Nephron (organoid): ENCODE results near the gene CDH5.
A peak's percentile ranks its signal among the peaks of the same experiment; 100 is the strongest.

Source experiments
- H3K27ac Mint-ChIP-seq, 3 experiments: 2 replicates each; pipeline ENCODE4 v1.8.0; 2020; ENCODE audit warnings: mixed read lengths in 3 of 3, mild to moderate bottlenecking in 2 of 3, moderate library complexity in 1 of 3
- H3K27me3 Mint-ChIP-seq: 2 replicates; pipeline ENCODE4 v1.8.0; 2021; ENCODE audit warnings: low read depth, mild to moderate bottlenecking, moderate library complexity, mixed read lengths
- H3K36me3 Mint-ChIP-seq: 2 replicates; pipeline ENCODE4 v1.8.0; 2020; ENCODE audit warnings: low read depth, mixed read lengths
- H3K4me1 Mint-ChIP-seq: 2 replicates; pipeline ENCODE4 v1.8.0; 2020; ENCODE audit warnings: mixed read lengths
- H3K4me3 Mint-ChIP-seq, 3 experiments: 2 replicates each; pipeline ENCODE4 v1.8.0; 2020; ENCODE audit warnings: mild to moderate bottlenecking in 3 of 3, mixed read lengths in 3 of 3, moderate library complexity in 2 of 3
- H3K9me3 Mint-ChIP-seq: 2 replicates; pipeline ENCODE4 v1.8.0; 2020; ENCODE audit warnings: mixed read lengths
- CTCF ChIP-seq, 3 experiments: fragments of 200-600 bp; sonication (generic); IDR thresholded peaks; one replicate each; pipeline ENCODE4 v1.5.0; 2021; ENCODE audit warnings: antibody characterized with exemption in 3 of 3; ENCODE audit not compliant: unreplicated experiment in 3 of 3

Gene CDH5

DNA sequence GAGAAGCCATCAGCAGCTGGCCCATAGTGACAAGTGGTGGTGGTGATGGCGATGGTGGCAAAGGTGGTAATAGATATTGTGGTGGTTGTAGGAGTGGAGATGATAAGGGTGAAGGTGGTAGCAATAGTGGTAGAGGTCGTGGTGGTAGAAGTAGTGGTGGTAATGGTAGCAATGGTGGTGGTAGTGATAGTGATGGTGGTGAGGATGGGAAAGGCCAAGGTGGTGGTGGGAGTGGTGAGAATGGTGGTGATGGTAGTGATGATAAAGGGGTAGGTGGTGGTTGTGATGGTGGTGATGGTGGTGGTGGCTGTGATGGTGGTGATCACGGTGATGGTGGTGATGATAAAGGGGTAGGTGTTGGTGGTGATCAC, 13.1 kb downstream of the CDH5 start:
- Mint-ChIP-seq H3K27ac (peak overlapping the region in 1 of 3 experiments; percentile 12), H3K4me1 (peaks cover 15% of the 10 kb centered on the region), H3K36me3 (no peaks in the 10 kb centered on the region), H3K4me3 (no peak overlapping the region), H3K27me3 (no peaks in the 10 kb centered on the region), H3K9me3 (peaks cover 7% of the 10 kb centered on the region)
- no peak for TF ChIP-seq CTCF (IDR thresholded peaks at IDR 0.05; ENCODE audit: unreplicated experiment in 3 of 3)

- H3K4me1 Mint-ChIP-seq, result peaks cover 15% of the 10 kb centered on the region
- H3K4me3 Mint-ChIP-seq, result no peak overlapping the region
- H3K27me3 Mint-ChIP-seq, result no peaks in the 10 kb centered on the region
- H3K9me3 Mint-ChIP-seq, result peaks cover 7% of the 10 kb centered on the region
- TF ChIP-seq CTCF (IDR thresholded peaks at IDR 0.05; ENCODE audit: unreplicated experiment in 3 of 3), result no peak
- no peak overlapping the region for H3K27ac Mint-ChIP-seq
- no peaks in the 10 kb centered on the region for H3K36me3 Mint-ChIP-seq
Measured at GRCh38 chr16:66380421-66380820, 13.9 kb downstream of the CDH5 start.

GRCh38 chr16:66381585-66382170, 15.2 kb downstream of the CDH5 start:
- Mint-ChIP-seq H3K9me3 (peaks cover 7% of the 10 kb centered on the region), H3K4me3 (no peak overlapping the region), H3K27me3 (no peaks in the 10 kb centered on the region), H3K36me3 (no peaks in the 10 kb centered on the region), H3K27ac (no peak overlapping the region), H3K4me1 (peaks cover 15% of the 10 kb centered on the region)
- no peak for TF ChIP-seq CTCF (IDR thresholded peaks at IDR 0.05; ENCODE audit: unreplicated experiment in 3 of 3)

GRCh38 chr16:66382171-66382965, 15.9 kb downstream of the CDH5 start:
- Mint-ChIP-seq H3K9me3 (peaks cover 7% of the 10 kb centered on the region), H3K36me3 (no peaks in the 10 kb centered on the region)

DNA sequence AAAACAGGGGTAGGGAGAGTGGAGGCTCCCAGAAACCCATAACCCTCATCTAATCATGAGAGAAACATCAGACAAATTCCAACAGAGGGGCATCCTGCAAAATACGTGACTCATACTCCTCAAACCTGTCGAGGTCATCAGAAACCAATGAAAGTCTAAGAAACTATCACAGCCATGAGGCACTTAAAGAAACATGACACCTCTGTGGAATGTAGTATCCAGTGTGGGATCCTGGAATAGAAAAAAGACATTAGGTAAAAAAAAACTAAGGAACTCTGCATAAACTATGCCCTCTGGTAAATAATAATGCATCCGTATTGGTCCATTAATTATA, 16.4 kb downstream of the CDH5 start:
- Mint-ChIP-seq H3K4me3 (no peak overlapping the region), H3K36me3 (no peaks in the 10 kb centered on the region), H3K4me1 (peaks cover 15% of the 10 kb centered on the region), H3K9me3 (peaks cover 7% of the 10 kb centered on the region), H3K27me3 (no peaks in the 10 kb centered on the region), H3K27ac (peak overlapping the region in 2 of 3 experiments; percentile 25 to 33)
- TF ChIP-seq CTCF (IDR thresholded peaks at IDR 0.05; ENCODE audit: unreplicated experiment in 3 of 3), result no peak

More at GRCh38 chr16:66382171-66382965, 15.9 kb downstream of the CDH5 start:
- no peak overlapping the region for H3K4me3 Mint-ChIP-seq
- no peaks in the 10 kb centered on the region for H3K27me3 Mint-ChIP-seq
- TF ChIP-seq CTCF (IDR thresholded peaks at IDR 0.05; ENCODE audit: unreplicated experiment in 3 of 3), result no peak
- peaks cover 15% of the 10 kb centered on the region for H3K4me1 Mint-ChIP-seq
- H3K27ac Mint-ChIP-seq, result peak overlapping the region; percentile 25 to 61 (median 33)

- H3K27me3 Mint-ChIP-seq, result no peaks in the 10 kb centered on the region
- no peaks in the 10 kb centered on the region for H3K36me3 Mint-ChIP-seq
- H3K9me3 Mint-ChIP-seq, result peaks cover 7% of the 10 kb centered on the region
- H3K4me1 Mint-ChIP-seq, result peaks cover 15% of the 10 kb centered on the region
- TF ChIP-seq CTCF (IDR thresholded peaks at IDR 0.05; ENCODE audit: unreplicated experiment in 3 of 3), result no peak
- H3K4me3 Mint-ChIP-seq, result no peak overlapping the region
- H3K27ac Mint-ChIP-seq, result peak overlapping the region; percentile 6 to 33 (median 25)
Measured at GRCh38 chr16:66383551-66383950, 17.1 kb downstream of the CDH5 start.
